GM18861 (cell line): ENCODE data around the gene INTS15.

Source experiments
- ATAC-seq: cut with Tn5 transposase; IDR thresholded peaks from one replicate; pipeline ENCODE4 v1.9.1; 2021; ENCODE audit not compliant: unreplicated experiment

The INTS15 gene

DNA sequence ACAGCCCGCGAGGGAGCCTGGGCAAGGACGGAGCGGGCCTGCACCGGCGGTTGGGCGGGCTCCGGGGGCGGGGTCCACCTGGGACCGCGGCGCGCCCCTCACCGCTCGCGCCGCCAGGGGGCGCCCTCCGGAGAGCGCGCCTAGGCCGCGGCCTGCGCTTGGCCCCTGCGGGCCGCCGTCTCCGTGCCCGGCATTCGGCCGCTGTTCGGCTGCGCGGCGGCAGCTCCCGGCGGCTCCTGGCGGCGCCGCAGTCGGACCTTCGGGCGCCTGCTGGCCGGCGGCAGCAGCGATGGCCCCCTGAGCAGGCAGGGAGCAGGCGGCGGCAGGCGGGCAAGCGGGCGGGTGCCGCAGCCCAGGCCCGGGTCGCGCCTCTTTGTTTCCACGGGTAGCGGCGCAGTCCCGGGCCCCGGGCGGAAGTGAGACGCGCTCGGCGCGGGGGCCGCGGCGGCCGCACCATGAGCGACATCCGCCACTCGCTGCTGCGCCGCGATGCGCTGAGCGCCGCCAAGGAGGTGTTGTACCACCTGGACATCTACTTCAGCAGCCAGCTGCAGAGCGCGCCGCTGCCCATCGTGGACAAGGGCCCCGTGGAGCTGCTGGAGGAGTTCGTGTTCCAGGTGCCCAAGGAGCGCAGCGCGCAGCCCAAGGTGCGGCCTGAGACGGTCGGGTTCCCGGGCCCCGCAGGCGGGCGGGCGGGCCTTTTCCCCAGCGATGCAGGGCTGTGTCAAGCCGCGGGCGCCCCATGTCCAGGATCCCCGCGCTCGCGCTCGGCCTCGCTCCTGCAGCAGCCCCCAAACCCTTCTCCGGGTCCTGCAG lies at the start of gene INTS15:
Gene INTS15, plus strand, starts transcription at position 193 of the 816 bp plus-strand sequence. Its CDS starts 263 bp downstream, at position 456.
- ATAC-seq: peak; percentile 78

DNA sequence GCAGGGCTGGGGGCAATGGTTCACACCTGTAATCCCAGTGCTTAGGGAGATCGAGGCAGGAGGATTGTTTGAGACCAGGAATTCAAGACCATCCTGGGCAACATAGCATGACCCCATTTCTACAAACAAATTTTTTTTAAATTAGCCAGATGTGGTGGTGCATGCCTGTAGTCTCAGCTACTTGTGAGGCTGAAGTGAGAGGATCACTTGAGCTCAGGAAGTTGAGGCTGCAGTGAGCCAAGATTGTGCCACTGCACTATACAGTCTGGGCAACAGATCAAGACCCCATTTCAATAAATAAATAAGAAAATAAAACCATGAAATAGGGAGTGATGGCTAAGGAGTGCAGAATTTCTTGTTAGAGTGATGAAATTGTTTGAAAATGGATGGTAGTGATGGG lies 47.5 kb upstream of the INTS15 start:
- ATAC-seq: no peak

DNA sequence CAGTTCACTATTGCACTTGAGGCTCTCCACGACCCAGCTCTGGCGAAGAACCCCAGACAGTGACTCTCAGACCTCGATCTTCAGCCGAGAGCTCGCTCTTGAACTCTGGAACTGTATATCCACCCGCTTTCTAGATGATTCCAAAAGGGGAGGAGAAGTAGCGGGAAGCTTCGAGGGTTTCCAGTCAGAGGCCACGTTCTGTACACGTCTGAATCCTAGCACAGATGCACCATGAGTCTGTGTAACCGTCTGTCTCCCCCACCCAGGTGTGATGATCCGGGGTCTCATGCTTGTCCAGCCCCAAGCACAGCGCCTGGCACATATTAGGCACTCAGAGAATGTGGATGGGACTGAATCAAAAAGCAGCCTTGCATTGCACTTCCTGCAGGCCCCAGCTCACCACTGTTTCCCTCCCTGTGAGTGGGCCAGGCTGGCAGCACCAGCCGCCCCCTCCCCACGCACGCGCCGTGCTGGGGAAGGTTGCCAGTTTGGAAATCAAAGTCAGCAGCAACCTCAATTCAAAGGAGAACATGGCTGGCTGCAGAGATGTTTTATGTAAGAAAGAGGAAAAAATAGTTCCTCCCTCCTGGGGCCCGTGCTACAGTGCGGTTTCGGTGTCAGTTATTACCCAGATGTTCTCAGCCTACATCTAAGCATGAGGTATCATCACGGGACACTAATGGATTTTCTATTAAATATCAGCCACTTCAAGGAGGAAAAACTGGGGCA lies 44.3 kb upstream of the INTS15 start:
- ATAC-seq: no peak

DNA sequence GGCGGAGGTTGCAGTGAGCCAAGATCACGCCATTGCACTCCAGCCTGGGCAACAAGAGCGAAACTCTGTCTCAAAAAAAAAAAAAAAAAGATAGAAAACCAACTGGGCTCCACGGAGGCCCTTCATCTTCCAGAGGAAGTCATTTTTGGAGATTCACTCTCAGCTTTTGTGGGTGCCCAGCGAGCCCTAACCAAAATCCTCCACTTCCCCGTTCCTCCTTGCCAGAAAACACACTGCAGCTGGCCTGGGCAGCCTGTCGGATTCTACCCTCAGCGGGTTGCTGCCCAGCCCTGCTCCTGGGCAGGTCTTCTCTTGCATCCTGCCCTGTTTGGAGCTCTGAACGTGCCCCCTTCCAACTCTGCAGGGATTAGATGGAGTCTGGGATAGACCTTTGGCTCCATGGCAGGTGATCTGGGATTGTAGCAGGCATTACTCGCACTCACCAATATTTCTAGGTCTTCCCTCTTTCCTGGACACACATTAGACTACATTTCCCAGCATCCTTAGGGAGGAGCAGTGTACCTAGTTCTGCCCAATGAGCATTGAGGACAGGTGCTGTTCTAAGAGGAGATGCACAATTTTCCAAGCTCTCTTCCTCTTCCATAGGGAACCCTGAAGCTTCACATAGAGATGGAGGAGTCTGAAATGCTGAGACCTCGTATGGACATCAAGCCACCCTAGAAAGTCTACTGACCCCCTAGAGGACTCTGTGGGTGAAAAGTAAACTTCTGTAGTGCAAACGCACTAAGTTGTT lies 43.1 kb upstream of the INTS15 start:
- ATAC-seq: no peak

DNA sequence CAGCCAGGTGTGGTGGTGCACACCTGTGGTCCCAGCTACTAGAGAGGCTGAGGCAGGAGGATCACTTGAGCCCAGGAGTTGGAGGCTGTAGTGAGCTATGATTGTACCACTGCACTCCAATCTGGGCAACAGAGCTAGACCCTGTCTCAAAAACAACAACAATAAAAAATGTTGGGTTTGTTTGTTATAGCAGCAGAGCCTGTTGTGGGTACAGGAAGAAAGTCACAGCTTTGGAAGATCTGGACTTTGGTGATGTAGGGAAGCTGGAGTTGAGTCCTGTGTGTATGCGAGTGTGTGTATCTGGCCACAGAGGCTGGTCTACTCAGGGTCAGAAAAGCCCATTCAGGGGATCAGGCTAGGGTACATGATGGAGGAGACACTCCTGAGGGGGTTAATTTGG lies 42.4 kb upstream of the INTS15 start:
- ATAC-seq: no peak

GRCh38 chr7:6551016-6551511 lies 38.8 kb upstream of the INTS15 start, which contains the start of gene GRID2IP:
TSS of gene GRID2IP (minus strand) at chr7:6551461. CDS start at chr7:6551436, 25 bp downstream.
- ATAC-seq: no peak

- no peak for ATAC-seq
These were observed 36.3 kb upstream of the INTS15 start for GRCh38 chr7:6553448-6554044.

GRCh38 chr7:6554848-6555247 lies 35.0 kb upstream of the INTS15 start:
- no peak for ATAC-seq

DNA sequence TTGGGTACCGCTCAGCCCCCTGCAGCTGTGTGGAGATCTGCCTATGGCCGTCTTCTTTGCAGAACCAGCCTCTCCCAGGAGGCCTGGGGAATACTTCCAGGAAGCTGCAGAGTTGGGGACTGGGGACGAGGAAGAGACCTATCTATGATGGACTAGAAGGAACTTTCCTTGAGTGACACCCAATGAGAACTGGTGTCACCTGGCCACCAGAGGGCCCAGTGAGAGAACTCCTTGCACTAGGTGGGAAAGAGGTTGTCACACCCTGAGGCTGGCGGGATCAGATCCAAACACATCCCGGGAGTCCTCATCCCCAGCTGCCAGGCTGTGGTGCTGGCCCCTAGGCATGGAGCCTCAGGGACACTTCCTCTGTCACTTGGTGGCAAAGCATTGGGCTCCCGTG lies 33.6 kb upstream of the INTS15 start:
- no peak for ATAC-seq

DNA sequence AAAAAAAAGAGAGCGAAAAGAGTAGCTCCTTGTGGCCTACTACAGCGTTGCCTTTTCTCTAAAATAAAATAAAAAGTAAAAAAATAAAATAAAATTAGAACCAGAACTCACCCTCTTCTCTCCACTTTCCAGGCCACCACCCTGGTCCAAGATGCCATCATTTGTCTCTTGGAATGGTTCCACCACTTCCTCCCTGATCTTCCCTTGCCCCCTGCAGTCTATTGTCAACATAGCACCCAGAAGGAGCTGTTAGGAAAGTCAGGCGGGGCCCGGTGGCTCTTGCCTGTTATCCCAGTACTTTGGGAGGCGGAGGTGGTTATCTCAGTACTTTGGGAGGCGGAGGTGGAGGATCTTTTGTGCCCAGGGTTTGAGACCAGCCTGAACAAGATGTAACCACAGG lies 31.0 kb upstream of the INTS15 start:
- no peak for ATAC-seq

- no peak for ATAC-seq
These were observed 29.9 kb upstream of the INTS15 start for GRCh38 chr7:6559896-6560295.

DNA sequence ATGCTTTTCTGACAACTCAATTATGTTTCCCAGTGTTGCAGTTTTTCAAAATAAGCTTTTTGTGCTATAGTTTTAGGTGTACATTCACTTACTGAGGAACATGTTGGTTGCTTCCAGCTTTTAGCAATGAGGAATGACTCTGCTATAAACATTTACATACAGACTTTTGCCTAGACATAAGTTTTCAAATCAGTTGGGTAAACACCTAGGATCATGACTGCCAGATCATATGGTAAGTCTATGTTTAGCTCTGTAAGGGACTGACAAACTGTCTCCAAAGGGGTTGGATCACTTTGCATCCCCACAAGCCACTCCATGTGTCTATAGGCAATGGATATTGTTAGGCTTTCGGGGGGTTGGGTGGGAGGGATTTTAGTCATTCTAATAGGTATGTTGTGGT lies 27.7 kb upstream of the INTS15 start:
- ATAC-seq: no peak

DNA sequence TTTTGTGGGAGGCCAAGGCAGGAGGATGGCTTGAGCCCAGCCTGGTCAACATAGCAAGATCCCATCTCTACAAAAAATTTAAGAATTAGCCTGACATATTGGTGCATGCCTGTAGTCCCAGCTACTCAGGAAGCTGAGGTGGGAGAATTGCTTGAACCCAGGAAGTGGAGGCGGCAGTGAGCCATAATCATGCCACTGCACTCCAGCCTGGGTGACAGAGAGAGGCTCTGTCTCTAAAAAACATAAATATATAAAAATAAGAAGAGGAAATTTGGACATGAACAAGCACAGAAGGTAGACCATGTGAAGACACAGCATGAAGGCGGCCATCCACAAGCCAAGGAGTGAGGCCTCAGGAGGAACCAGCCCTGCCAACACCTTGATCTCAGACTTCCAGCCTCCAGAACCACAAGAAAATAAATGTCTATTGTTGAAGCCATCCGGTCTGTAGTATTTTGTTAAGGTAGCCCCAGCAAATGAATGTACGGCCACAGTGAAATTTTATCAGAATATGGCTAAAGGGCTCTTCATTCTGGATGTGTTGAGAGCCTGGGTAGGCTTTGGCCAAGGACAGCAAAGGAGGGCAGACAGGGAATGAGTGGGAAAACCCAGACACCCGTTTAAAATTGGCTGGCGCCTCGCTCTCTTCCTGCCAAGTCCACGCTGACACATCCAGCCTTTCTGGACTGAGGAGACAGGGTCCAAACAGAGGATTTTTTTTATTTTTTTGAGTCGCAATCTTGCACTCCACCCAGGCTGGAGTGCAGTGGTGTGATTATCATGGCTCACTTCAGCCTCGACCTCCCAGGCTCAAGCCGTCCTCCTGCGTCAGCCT lies 25.7 kb upstream of the INTS15 start:
- no peak for ATAC-seq

DNA sequence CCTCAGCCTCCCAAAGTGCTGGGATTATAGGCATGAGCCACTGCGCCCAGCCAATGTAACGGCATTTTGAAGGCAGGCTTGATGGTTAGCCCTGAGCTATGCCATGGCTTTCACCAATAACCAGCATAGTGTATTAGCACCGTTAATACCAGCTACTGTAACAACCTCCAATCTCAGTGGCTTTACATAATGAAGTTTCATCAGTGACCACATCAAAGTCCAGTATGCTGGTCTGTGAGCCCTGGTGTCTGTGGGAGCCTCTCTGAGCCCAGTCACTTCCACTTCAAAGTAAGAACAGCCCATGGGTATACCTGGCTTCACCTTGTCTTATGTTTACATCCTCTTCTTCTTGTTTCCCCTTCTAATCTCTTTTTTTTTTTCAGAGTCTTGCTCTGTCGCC lies 24.2 kb upstream of the INTS15 start:
- ATAC-seq: no peak

DNA sequence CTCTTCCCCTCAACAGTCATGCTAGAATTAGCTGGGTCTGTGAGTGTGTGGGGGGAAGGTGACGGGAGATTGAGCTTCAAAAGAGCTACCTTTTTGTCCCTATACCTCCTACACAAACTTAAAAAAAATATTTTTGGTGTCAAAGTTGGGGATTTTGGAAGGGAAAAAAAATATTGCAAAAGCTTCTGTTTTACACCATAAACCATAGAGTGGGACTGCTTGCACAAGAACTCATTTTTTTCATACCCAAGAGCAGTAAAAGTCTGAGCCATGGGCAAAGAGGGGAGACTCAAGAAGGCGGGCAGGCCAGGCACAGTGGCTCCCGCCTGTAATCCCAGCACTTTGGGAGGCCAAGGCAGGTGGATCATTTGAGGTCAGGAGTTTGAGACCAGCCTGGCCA lies 21.9 kb upstream of the INTS15 start:
- ATAC-seq: no peak

GRCh38 chr7:6571160-6571779 lies 18.6 kb upstream of the INTS15 start:
- ATAC-seq: no peak

DNA sequence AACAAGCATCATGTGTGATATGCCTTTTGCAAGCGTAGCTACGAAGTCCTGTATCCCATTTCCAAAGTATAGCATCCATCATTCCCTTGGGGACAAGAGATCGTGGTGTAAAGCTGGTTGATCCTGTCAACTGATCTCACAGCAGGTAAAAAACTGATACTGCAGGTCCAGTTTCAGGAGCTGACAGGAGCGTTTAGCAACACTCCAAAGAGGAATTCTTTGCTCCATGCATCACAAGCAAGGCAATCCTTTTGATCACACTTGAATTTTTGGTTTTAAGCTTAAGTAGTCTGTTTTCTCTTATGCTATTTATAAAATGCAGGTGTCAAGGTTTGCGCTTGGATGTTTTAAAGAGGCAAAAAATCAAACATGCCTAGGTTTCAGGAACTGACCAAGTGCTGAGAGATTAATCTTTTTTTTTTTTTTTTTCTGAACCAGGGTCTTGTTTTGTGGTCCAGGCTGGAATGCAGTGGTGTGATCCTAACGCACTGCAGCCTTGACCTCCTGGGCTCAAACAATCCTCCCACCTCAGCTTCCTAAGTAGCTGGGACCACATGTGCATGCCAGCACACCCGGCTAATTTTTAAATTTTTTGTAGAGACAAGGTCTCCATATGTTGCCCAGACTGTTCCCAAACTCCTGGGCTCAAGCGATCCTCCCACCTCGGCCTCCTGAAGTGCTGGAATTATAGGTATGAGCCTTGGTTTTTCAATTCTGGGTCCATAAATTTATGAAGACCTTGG lies 14.4 kb upstream of the INTS15 start:
- no peak for ATAC-seq

DNA sequence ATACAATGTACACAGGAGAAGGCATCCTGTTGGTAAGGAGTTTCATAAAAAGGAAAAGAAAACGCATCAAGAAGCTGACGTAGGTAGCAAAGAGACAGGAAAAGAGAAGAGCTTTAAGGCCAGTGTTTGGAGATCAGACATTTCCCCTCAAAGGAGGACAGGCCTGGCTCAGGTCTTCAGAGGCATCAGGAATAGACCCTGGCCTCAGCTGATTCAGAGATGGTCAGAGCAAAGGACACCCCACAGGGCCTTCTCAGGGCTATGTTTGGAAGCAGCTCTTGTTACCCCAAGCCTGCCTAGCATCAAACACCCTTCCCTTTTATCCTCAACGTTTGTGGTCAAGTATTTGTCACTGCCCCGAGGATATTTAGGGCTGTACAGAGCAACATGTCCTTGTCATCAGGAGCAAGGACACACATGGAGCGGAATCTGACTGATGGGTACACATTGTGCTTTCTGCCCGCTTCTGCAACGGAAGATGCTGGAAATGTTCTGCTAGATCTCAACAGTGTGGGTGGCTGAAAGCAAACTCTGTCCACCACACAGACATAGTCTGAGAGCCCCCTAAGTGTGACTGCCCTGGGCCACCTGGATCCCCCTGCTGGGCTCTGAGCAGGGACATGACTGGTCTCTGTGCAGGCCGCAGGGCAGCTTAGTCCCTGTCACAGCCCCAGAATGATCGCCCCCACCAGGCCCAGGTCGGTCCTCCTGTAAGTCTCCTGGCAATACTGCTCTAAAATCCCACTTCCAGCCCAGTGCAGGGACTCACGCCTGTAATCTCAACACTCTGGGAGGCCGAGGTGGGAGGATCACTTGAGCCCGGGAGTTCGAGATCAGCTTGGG lies 13.6 kb upstream of the INTS15 start:
- no peak for ATAC-seq
